Endothelial cell of umbilical vein (primary cell): ENCODE measurements around the gene ZBTB39. TPM values are rescaled to one million over a fixed set of nuclear protein-coding genes. Genes with fewer than 3 reads are reported as not detected.

Experiments
- BruUV-seq: library from RNA; stranded (reverse); fragments of 400-500 nt; replicated peaks from 2 replicates; lab custom pipeline; 2021; lab: Mats Ljungman, UMichigan
- CTCF ChIA-PET: fragments of 300-600, 350-600 bp; sonication (Branson Sonifier 250); formaldehyde crosslinking; loops from one replicate; lab custom pipeline; 2021; ENCODE audit warnings: antibody characterized with exemption, inconsistent platforms; lab: Charles Lee
- POLR2A ChIA-PET: fragments of 300-600, 350-600 bp; sonication (Branson Sonifier 250); formaldehyde crosslinking; loops from one replicate; lab custom pipeline; 2021; ENCODE audit warnings: antibody characterized with exemption, inconsistent platforms; lab: Charles Lee
- DNase-seq: peaks from one replicate; pipeline ENCODE4 v3.0.0-alpha.2; 2011; ENCODE audit warnings: low read depth, low spot score
- FAIRE-seq: peaks from 2 replicates; lab custom pipeline; 2011; peaks lifted over from hg19 to GRCh38; lab: Jason Lieb, UNC
- H2AFZ ChIP-seq: 2 replicates; pipeline ENCODE4 v1.6.0; 2012; ENCODE audit warnings: low read depth, low read length, control low read depth, inconsistent platforms
- H3K27ac ChIP-seq: 2 replicates; pipeline ENCODE4 v1.5.1; 2011; ENCODE audit warnings: low read depth, mild to moderate bottlenecking, control low read depth, low read length, moderate library complexity; ENCODE audit not compliant: insufficient read depth
- H3K27me3 ChIP-seq, 2 experiments: 2 replicates each; pipeline versions ENCODE4 v1.6.0 to v1.6.1; 2011; ENCODE audit warnings: low read length in 2 of 2, mixed read lengths in 1 of 2; ENCODE audit not compliant: control insufficient read depth in 2 of 2, insufficient read depth in 2 of 2
- H3K36me3 ChIP-seq, 2 experiments: 2 replicates in 1 of 2; 3 replicates in 1 of 2; pipeline ENCODE4 v1.5.1; 2011; ENCODE audit warnings: low read length in 2 of 2, mild to moderate bottlenecking in 1 of 2, moderate library complexity in 1 of 2; ENCODE audit not compliant: control insufficient read depth in 2 of 2, insufficient read depth in 2 of 2; ENCODE audit errors: extremely low read depth in 1 of 2
- H3K4me1 ChIP-seq: 3 replicates; pipeline ENCODE4 v1.5.1; 2011; ENCODE audit warnings: mild to moderate bottlenecking, low read length; ENCODE audit not compliant: control insufficient read depth, insufficient read depth; ENCODE audit errors: extremely low read depth
- H3K4me2 ChIP-seq: 2 replicates; pipeline ENCODE4 v1.6.1; 2011; ENCODE audit warnings: low read length, control low read depth, mixed read lengths; ENCODE audit not compliant: insufficient read depth
- H3K4me3 ChIP-seq, 3 experiments: fragments of 200-600 bp in 1 of 3; sonication (generic), shearing (Covaris generic) in 1 of 3; replicated peaks in 1 of 3; 2 replicates each; pipeline ENCODE4 v1.5.1; 2011 to 2016; ENCODE audit warnings: control low read depth in 3 of 3, low read length in 3 of 3, mild to moderate bottlenecking in 2 of 3, inconsistent platforms in 1 of 3, low read depth in 1 of 3, moderate library complexity in 1 of 3; ENCODE audit not compliant: insufficient read depth in 1 of 3
- H3K79me2 ChIP-seq: 2 replicates; pipeline ENCODE4 v1.6.0; 2012; ENCODE audit warnings: low read length, inconsistent platforms; ENCODE audit not compliant: control insufficient read depth, insufficient read depth
- H3K9ac ChIP-seq: replicated peaks from 2 replicates; pipeline ENCODE3; 2011; ENCODE audit warnings: low read length, control low read depth; ENCODE audit not compliant: insufficient read depth; ENCODE audit errors: extremely low read depth
- H3K9me1 ChIP-seq: replicated peaks from 3 replicates; pipeline ENCODE4 v1.6.0; 2011; ENCODE audit warnings: mild to moderate bottlenecking, low read length; ENCODE audit not compliant: control insufficient read depth, insufficient read depth; ENCODE audit errors: extremely low read depth
- H3K9me3 ChIP-seq: replicated peaks from 2 replicates; pipeline ENCODE4 v1.5.1; 2012; ENCODE audit warnings: low read length, inconsistent platforms; ENCODE audit not compliant: control insufficient read depth, insufficient read depth
- H4K20me1 ChIP-seq: replicated peaks from 2 replicates; pipeline ENCODE3; 2011; ENCODE audit warnings: mild to moderate bottlenecking, low read length; ENCODE audit not compliant: control insufficient read depth, insufficient read depth; ENCODE audit errors: extremely low read depth
- CTCF ChIP-seq, 2 donors: IDR thresholded peaks; 1 replicate in 1 of 2; 2 replicates in 1 of 2; pipeline ENCODE4 v1.5.1; 2011; ENCODE audit warnings: low read length in 2 of 2, mild to moderate bottlenecking in 2 of 2, moderate library complexity in 2 of 2, control low read depth in 1 of 2, inconsistent platforms in 1 of 2, low read depth in 1 of 2; ENCODE audit not compliant: insufficient read depth in 1 of 2; ENCODE audit errors: extremely low read depth in 1 of 2
- EZH2 ChIP-seq: IDR thresholded peaks from 2 replicates; pipeline ENCODE4 v1.6.1; 2012; ENCODE audit warnings: borderline replicate concordance, low read depth, mild to moderate bottlenecking, moderate library complexity, low read length, inconsistent platforms; ENCODE audit not compliant: severe bottlenecking
- FOS ChIP-seq: IDR thresholded peaks from 2 replicates; pipeline ENCODE4 v1.6.1; 2011; ENCODE audit warnings: mild to moderate bottlenecking, low read length, moderate library complexity, borderline replicate concordance; ENCODE audit not compliant: insufficient read depth
- GATA2 ChIP-seq: IDR thresholded peaks from 2 replicates; pipeline ENCODE4 v1.7.0; 2011; ENCODE audit warnings: low read depth, mild to moderate bottlenecking, moderate library complexity, mixed read lengths, low read length; ENCODE audit not compliant: insufficient read length, insufficient read depth
- JUN ChIP-seq: IDR thresholded peaks from 2 replicates; pipeline ENCODE4 v1.6.1; 2011; ENCODE audit warnings: borderline replicate concordance, low read depth; ENCODE audit not compliant: insufficient read length, insufficient read depth
- MAX ChIP-seq: IDR thresholded peaks from 2 replicates; pipeline ENCODE4 v1.6.1; 2011; ENCODE audit not compliant: insufficient read depth, insufficient read length
- MYC ChIP-seq: IDR thresholded peaks from one replicate; pipeline ENCODE4 v1.6.1; 2011; ENCODE audit warnings: mild to moderate bottlenecking, low read depth, low read length
- POLR2A ChIP-seq: IDR thresholded peaks from 2 replicates; pipeline ENCODE4 v1.6.1; 2012; ENCODE audit warnings: low read depth, mild to moderate bottlenecking, control low read depth, low read length
- POLR2AphosphoS5 ChIP-seq: IDR thresholded peaks from 2 replicates; pipeline ENCODE4 v1.6.1; 2012; ENCODE audit warnings: low read depth, mild to moderate bottlenecking, control low read depth, low read length, moderate library complexity; ENCODE audit not compliant: insufficient read depth
- dilution Hi-C: fragments of 300-500 bp; cut with MboI; formaldehyde crosslinking; loops from one replicate; pipeline ENCODE4 v1.15.0; 2019; ENCODE audit warnings: low sequenced_read_pairs; ENCODE audit not compliant: extremely low pct_ligation_motif_present
- intact Hi-C: fragments of 100-400 bp; cut with micrococcal nuclease; formaldehyde crosslinking; loops from one replicate; pipeline ENCODE4 v1.10.0; 2022
- polyA plus RNA-seq, 4 experiments: library from polyadenylated mRNA; depleted of rRNA in 3 of 4; stranded (reverse) in 3 of 4; unstranded in 1 of 4; fragments of >200 nt; gene quantifications; 2 replicates each; pipeline versions ENCODE4 v1.2.1 to v1.2.3, GENCODE V29; 2011 to 2012; ENCODE audit warnings: missing spikeins in 1 of 4
- total RNA-seq: library from RNA; stranded (reverse); gene quantifications from 2 replicates; pipeline ENCODE4 v1.2.3, GENCODE V29; 2021

ZBTB39 gene
- total and polyA plus RNA-seq, 2 donors (not counting 3 experiments of a cell fraction or from before 2014, with no cell fraction given): 5.9 to 8.5 TPM

GRCh38 chr12:57049890-57050289 is 43.5 kb upstream of the ZBTB39 start, which contains the start of gene MYO1A:
MYO1A (minus strand) TSS chr12:57050129; CDS start chr12:57048323, 1,806 bp downstream.
- no peak within 1 kb of the TSS for H3K9ac ChIP-seq
- FAIRE-seq (no peak), DNase-seq (no peak)
- H3K4me3 ChIP-seq: no peak within 1 kb of the TSS
- peaks cover 5 to 9% of the 10 kb centered on the region in 2 experiments for H3K27me3 ChIP-seq
- H3K4me2 ChIP-seq: no peak within 1 kb of the TSS
- intact Hi-C loops: no loop called here
- no TSS peak for BruUV-seq
- no peak within 1 kb of the TSS for H3K27ac ChIP-seq
- no peaks in the 10 kb centered on the region for H3K9me1 ChIP-seq
- no peak within 1 kb of the TSS for H2AFZ ChIP-seq
- H3K9me3 ChIP-seq: no peaks in the 10 kb centered on the region
- no peaks in the 10 kb centered on the region for H3K79me2 ChIP-seq
- ChIA-PET CTCF (interaction anchor here (0.6 to 1.9 kb wide), 6 partner anchors 10 to 62 kb away, joined by 3 to 8 read pairs (median 3); no protein-coding TSS in a partner anchor), POLR2A (no interaction called here)
- no peaks in the 10 kb centered on the region for H4K20me1 ChIP-seq
- H3K4me1 ChIP-seq: no peaks in the 10 kb centered on the region
- dilution Hi-C loops: no loop called here
- TF ChIP-seq MAX (no peak), POLR2AphosphoS5 (no peak), GATA2 (no peak), JUN (no peak), CTCF (IDR thresholded peaks at IDR 0.05; ENCODE audit: extremely low read depth in 1 of 2, insufficient read depth in 1 of 2, low read depth in 1 of 2, low read length in 2 of 2) (no peak), MYC (no peak), EZH2 (no peak), FOS (no peak), POLR2A (no peak)
- no peaks in the 10 kb centered on the region for H3K36me3 ChIP-seq
